Endothelial cell of umbilical vein (primary cell): ENCODE results near the gene VGLL4. TPM values are rescaled to one million over a fixed set of nuclear protein-coding genes. Genes with fewer than 3 reads are reported as not detected.

Experiments used
- BruUV-seq: library from RNA; stranded (reverse); fragments of 400-500 nt; replicated peaks from 2 replicates; lab custom pipeline; 2021; lab: Mats Ljungman, UMichigan
- CTCF ChIA-PET: fragments of 300-600, 350-600 bp; sonication (Branson Sonifier 250); formaldehyde crosslinking; loops from one replicate; lab custom pipeline; 2021; ENCODE audit warnings: antibody characterized with exemption, inconsistent platforms; lab: Charles Lee
- POLR2A ChIA-PET: fragments of 300-600, 350-600 bp; sonication (Branson Sonifier 250); formaldehyde crosslinking; loops from one replicate; lab custom pipeline; 2021; ENCODE audit warnings: antibody characterized with exemption, inconsistent platforms; lab: Charles Lee
- DNase-seq: peaks from one replicate; pipeline ENCODE4 v3.0.0-alpha.2; 2011; ENCODE audit warnings: low read depth, low spot score
- FAIRE-seq: peaks from 2 replicates; lab custom pipeline; 2011; peaks lifted over from hg19 to GRCh38; lab: Jason Lieb, UNC
- H2AFZ ChIP-seq: 2 replicates; pipeline ENCODE4 v1.6.0; 2012; ENCODE audit warnings: low read depth, low read length, control low read depth, inconsistent platforms
- H3K27ac ChIP-seq: 2 replicates; pipeline ENCODE4 v1.5.1; 2011; ENCODE audit warnings: low read depth, mild to moderate bottlenecking, control low read depth, low read length, moderate library complexity; ENCODE audit not compliant: insufficient read depth
- H3K27me3 ChIP-seq, 2 experiments: 2 replicates each; pipeline versions ENCODE4 v1.6.0 to v1.6.1; 2011; ENCODE audit warnings: low read length in 2 of 2, mixed read lengths in 1 of 2; ENCODE audit not compliant: control insufficient read depth in 2 of 2, insufficient read depth in 2 of 2
- H3K36me3 ChIP-seq, 2 experiments: 2 replicates in 1 of 2; 3 replicates in 1 of 2; pipeline ENCODE4 v1.5.1; 2011; ENCODE audit warnings: low read length in 2 of 2, mild to moderate bottlenecking in 1 of 2, moderate library complexity in 1 of 2; ENCODE audit not compliant: control insufficient read depth in 2 of 2, insufficient read depth in 2 of 2; ENCODE audit errors: extremely low read depth in 1 of 2
- H3K4me1 ChIP-seq: 3 replicates; pipeline ENCODE4 v1.5.1; 2011; ENCODE audit warnings: mild to moderate bottlenecking, low read length; ENCODE audit not compliant: control insufficient read depth, insufficient read depth; ENCODE audit errors: extremely low read depth
- H3K4me2 ChIP-seq: 2 replicates; pipeline ENCODE4 v1.6.1; 2011; ENCODE audit warnings: low read length, control low read depth, mixed read lengths; ENCODE audit not compliant: insufficient read depth
- H3K4me3 ChIP-seq, 3 experiments: fragments of 200-600 bp in 1 of 3; sonication (generic), shearing (Covaris generic) in 1 of 3; replicated peaks in 1 of 3; 2 replicates each; pipeline ENCODE4 v1.5.1; 2011 to 2016; ENCODE audit warnings: control low read depth in 3 of 3, low read length in 3 of 3, mild to moderate bottlenecking in 2 of 3, inconsistent platforms in 1 of 3, low read depth in 1 of 3, moderate library complexity in 1 of 3; ENCODE audit not compliant: insufficient read depth in 1 of 3
- H3K79me2 ChIP-seq: 2 replicates; pipeline ENCODE4 v1.6.0; 2012; ENCODE audit warnings: low read length, inconsistent platforms; ENCODE audit not compliant: control insufficient read depth, insufficient read depth
- H3K9ac ChIP-seq: replicated peaks from 2 replicates; pipeline ENCODE3; 2011; ENCODE audit warnings: low read length, control low read depth; ENCODE audit not compliant: insufficient read depth; ENCODE audit errors: extremely low read depth
- H3K9me1 ChIP-seq: replicated peaks from 3 replicates; pipeline ENCODE4 v1.6.0; 2011; ENCODE audit warnings: mild to moderate bottlenecking, low read length; ENCODE audit not compliant: control insufficient read depth, insufficient read depth; ENCODE audit errors: extremely low read depth
- H3K9me3 ChIP-seq: replicated peaks from 2 replicates; pipeline ENCODE4 v1.5.1; 2012; ENCODE audit warnings: low read length, inconsistent platforms; ENCODE audit not compliant: control insufficient read depth, insufficient read depth
- H4K20me1 ChIP-seq: replicated peaks from 2 replicates; pipeline ENCODE3; 2011; ENCODE audit warnings: mild to moderate bottlenecking, low read length; ENCODE audit not compliant: control insufficient read depth, insufficient read depth; ENCODE audit errors: extremely low read depth
- EZH2 ChIP-seq: IDR thresholded peaks from 2 replicates; pipeline ENCODE4 v1.6.1; 2012; ENCODE audit warnings: borderline replicate concordance, low read depth, mild to moderate bottlenecking, moderate library complexity, low read length, inconsistent platforms; ENCODE audit not compliant: severe bottlenecking
- FOS ChIP-seq: IDR thresholded peaks from 2 replicates; pipeline ENCODE4 v1.6.1; 2011; ENCODE audit warnings: mild to moderate bottlenecking, low read length, moderate library complexity, borderline replicate concordance; ENCODE audit not compliant: insufficient read depth
- GATA2 ChIP-seq: IDR thresholded peaks from 2 replicates; pipeline ENCODE4 v1.7.0; 2011; ENCODE audit warnings: low read depth, mild to moderate bottlenecking, moderate library complexity, mixed read lengths, low read length; ENCODE audit not compliant: insufficient read length, insufficient read depth
- JUN ChIP-seq: IDR thresholded peaks from 2 replicates; pipeline ENCODE4 v1.6.1; 2011; ENCODE audit warnings: borderline replicate concordance, low read depth; ENCODE audit not compliant: insufficient read length, insufficient read depth
- MAX ChIP-seq: IDR thresholded peaks from 2 replicates; pipeline ENCODE4 v1.6.1; 2011; ENCODE audit not compliant: insufficient read depth, insufficient read length
- MYC ChIP-seq: IDR thresholded peaks from one replicate; pipeline ENCODE4 v1.6.1; 2011; ENCODE audit warnings: mild to moderate bottlenecking, low read depth, low read length
- POLR2A ChIP-seq: IDR thresholded peaks from 2 replicates; pipeline ENCODE4 v1.6.1; 2012; ENCODE audit warnings: low read depth, mild to moderate bottlenecking, control low read depth, low read length
- POLR2AphosphoS5 ChIP-seq: IDR thresholded peaks from 2 replicates; pipeline ENCODE4 v1.6.1; 2012; ENCODE audit warnings: low read depth, mild to moderate bottlenecking, control low read depth, low read length, moderate library complexity; ENCODE audit not compliant: insufficient read depth
- dilution Hi-C: fragments of 300-500 bp; cut with MboI; formaldehyde crosslinking; loops from one replicate; pipeline ENCODE4 v1.15.0; 2019; ENCODE audit warnings: low sequenced_read_pairs; ENCODE audit not compliant: extremely low pct_ligation_motif_present
- intact Hi-C: fragments of 100-400 bp; cut with micrococcal nuclease; formaldehyde crosslinking; loops from one replicate; pipeline ENCODE4 v1.10.0; 2022
- polyA plus RNA-seq, 4 experiments: library from polyadenylated mRNA; depleted of rRNA in 3 of 4; stranded (reverse) in 3 of 4; unstranded in 1 of 4; fragments of >200 nt; gene quantifications; 2 replicates each; pipeline versions ENCODE4 v1.2.1 to v1.2.3, GENCODE V29; 2011 to 2012; ENCODE audit warnings: missing spikeins in 1 of 4
- total RNA-seq: library from RNA; stranded (reverse); gene quantifications from 2 replicates; pipeline ENCODE4 v1.2.3, GENCODE V29; 2021
- TF ChIP-seq, protein P1 (sequence below), 2 donors: IDR thresholded peaks; 1 replicate in 1 of 2; 2 replicates in 1 of 2; pipeline ENCODE4 v1.5.1; 2011; ENCODE audit warnings: low read length in 2 of 2, mild to moderate bottlenecking in 2 of 2, moderate library complexity in 2 of 2, control low read depth in 1 of 2, inconsistent platforms in 1 of 2, low read depth in 1 of 2; ENCODE audit not compliant: insufficient read depth in 1 of 2; ENCODE audit errors: extremely low read depth in 1 of 2

VGLL4 gene
- total and polyA plus RNA-seq, 2 donors (not counting 3 experiments of a cell fraction or from before 2014, with no cell fraction given), result 67.0 to 78.9 TPM

DNA sequence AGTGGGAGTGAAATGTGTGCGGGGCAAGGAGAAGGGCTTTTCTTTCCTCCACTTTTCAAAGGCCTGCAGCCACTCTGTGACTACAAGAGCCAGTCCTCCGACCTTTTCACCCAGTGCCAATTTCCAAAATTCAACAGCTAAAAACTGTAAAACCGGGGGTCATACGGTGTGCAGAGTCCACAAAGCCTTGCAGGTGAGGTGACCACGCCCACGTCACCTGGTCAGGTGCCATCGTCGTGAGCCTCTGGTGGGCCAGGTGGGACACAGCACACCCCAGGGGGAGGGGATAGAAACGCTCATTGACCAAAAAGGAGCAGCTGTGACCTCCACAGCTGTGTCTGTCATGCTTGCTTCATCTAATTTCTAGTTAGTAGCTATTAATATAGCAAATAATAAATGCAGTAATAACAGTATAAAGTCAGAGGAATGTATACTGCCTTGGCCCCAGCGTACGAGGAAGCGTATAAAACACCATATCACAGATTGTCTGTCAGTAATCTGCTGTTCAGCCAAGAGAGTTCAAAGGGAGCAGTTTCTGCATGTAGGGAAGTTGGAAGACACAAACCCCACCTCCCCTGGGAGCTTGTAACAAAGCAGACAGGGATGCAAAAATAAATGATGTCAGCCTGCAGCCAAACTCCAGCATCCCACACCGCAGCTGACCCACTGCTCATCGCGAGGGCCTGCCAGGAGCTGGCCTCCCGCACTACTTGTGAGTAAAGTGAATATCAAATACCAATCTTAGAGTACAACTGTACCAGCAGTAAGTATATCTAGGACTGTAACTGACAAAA lies 86.7 kb downstream of the VGLL4 start:
- peaks cover 4% of the 10 kb centered on the region for H4K20me1 ChIP-seq

More for the DNA sequence above, 86.7 kb downstream of the VGLL4 start:
- dilution Hi-C loops (no loop called here), intact Hi-C loops (no loop called here)
- H3K4me3 ChIP-seq, result no peak overlapping the region
- H3K27me3 ChIP-seq, result no peaks in the 10 kb centered on the region
- no peak overlapping the region for H3K4me2 ChIP-seq
- no peaks in the 10 kb centered on the region for H3K9me3 ChIP-seq
- TF ChIP-seq MYC, result no peak
- no peak for TF ChIP-seq GATA2
- TF ChIP-seq MAX, result no peak
- TF ChIP-seq, protein P1, sequence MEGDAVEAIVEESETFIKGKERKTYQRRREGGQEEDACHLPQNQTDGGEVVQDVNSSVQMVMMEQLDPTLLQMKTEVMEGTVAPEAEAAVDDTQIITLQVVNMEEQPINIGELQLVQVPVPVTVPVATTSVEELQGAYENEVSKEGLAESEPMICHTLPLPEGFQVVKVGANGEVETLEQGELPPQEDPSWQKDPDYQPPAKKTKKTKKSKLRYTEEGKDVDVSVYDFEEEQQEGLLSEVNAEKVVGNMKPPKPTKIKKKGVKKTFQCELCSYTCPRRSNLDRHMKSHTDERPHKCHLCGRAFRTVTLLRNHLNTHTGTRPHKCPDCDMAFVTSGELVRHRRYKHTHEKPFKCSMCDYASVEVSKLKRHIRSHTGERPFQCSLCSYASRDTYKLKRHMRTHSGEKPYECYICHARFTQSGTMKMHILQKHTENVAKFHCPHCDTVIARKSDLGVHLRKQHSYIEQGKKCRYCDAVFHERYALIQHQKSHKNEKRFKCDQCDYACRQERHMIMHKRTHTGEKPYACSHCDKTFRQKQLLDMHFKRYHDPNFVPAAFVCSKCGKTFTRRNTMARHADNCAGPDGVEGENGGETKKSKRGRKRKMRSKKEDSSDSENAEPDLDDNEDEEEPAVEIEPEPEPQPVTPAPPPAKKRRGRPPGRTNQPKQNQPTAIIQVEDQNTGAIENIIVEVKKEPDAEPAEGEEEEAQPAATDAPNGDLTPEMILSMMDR (IDR thresholded peaks at IDR 0.05; ENCODE audit: extremely low read depth in 1 of 2, insufficient read depth in 1 of 2, low read depth in 1 of 2, low read length in 2 of 2), result no peak
- TF ChIP-seq FOS, result no peak
- TF ChIP-seq JUN, result no peak
- no peak for TF ChIP-seq EZH2
- TF ChIP-seq POLR2AphosphoS5, result no peak
- no peak for TF ChIP-seq POLR2A
- peaks cover 51% of the 10 kb centered on the region for H3K4me1 ChIP-seq
- TSS peak; percentile 27 for BruUV-seq
- peaks cover 2 to 27% of the 10 kb centered on the region in 2 experiments for H3K36me3 ChIP-seq
- ChIA-PET POLR2A (interaction anchor here (1.5 kb wide), 1 partner anchor 11 kb away, joined by 3 read pairs; no protein-coding TSS in a partner anchor), CTCF (interaction anchor here (0.8 to 2.4 kb wide), 5 partner anchors 11 to 177 kb away, joined by 3 to 20 read pairs (median 6); partner anchors contain the start of gene VGLL4)
- peak overlapping the region; percentile 78 for H3K27ac ChIP-seq
- no peaks in the 10 kb centered on the region for H3K9me1 ChIP-seq
- DNase-seq (peak; percentile 36), FAIRE-seq (peak; percentile 44)
- no peak overlapping the region for H2AFZ ChIP-seq
- H3K79me2 ChIP-seq, result peaks cover 54% of the 10 kb centered on the region
- H3K9ac ChIP-seq, result no peak overlapping the region
